CD14-positive monocyte (primary cell): ENCODE results near the gene SLC26A1. TPM values are rescaled to one million over a fixed set of nuclear protein-coding genes. Genes with fewer than 3 reads are reported as not detected.

ENCODE experiments used
- DNase-seq, 3 donors: peaks; one replicate each; pipeline ENCODE4 v3.0.0-alpha.2; 2011 to 2022
- H2AFZ ChIP-seq: 2 replicates; pipeline ENCODE4 v1.6.0; 2012; ENCODE audit warnings: mild to moderate bottlenecking, low read depth, low read length, inconsistent platforms; ENCODE audit not compliant: insufficient read depth, poor library complexity, severe bottlenecking
- H3K27ac ChIP-seq, 2 donors: 1 replicate in 1 of 2; 2 replicates in 1 of 2; pipeline ENCODE4 v1.5.1; 2012 to 2013; ENCODE audit warnings: low read length in 2 of 2, control low read depth in 1 of 2, inconsistent platforms in 1 of 2, low read depth in 1 of 2, mild to moderate bottlenecking in 1 of 2
- H3K27me3 ChIP-seq, 2 donors: one replicate each; pipeline versions ENCODE4 v1.6.0 to v1.6.1; 2011 to 2013; ENCODE audit warnings: low read length in 2 of 2; ENCODE audit not compliant: control insufficient read depth in 2 of 2, insufficient read depth in 2 of 2
- H3K36me3 ChIP-seq, 2 donors: replicated peaks in 1 of 2; 1 replicate in 1 of 2; 2 replicates in 1 of 2; pipeline versions ENCODE4 v1.5.1 to v1.6.1; 2012 to 2013; ENCODE audit warnings: low read length in 2 of 2, control low read depth in 1 of 2, inconsistent platforms in 1 of 2, mild to moderate bottlenecking in 1 of 2; ENCODE audit not compliant: insufficient read depth in 2 of 2, control insufficient read depth in 1 of 2
- H3K4me1 ChIP-seq, 2 donors: 1 replicate in 1 of 2; 2 replicates in 1 of 2; pipeline versions ENCODE4 v1.5.1 to v1.6.1; 2012 to 2013; ENCODE audit warnings: low read length in 2 of 2, control low read depth in 1 of 2, inconsistent platforms in 1 of 2, mild to moderate bottlenecking in 1 of 2, moderate library complexity in 1 of 2; ENCODE audit not compliant: insufficient read depth in 2 of 2, control insufficient read depth in 1 of 2
- H3K4me2 ChIP-seq: replicated peaks from 2 replicates; pipeline ENCODE3; 2012; ENCODE audit warnings: low read length, moderate library complexity, mild to moderate bottlenecking; ENCODE audit not compliant: poor library complexity, severe bottlenecking; ENCODE audit errors: extremely low read depth
- H3K4me3 ChIP-seq, 3 experiments: fragments of 200-600 bp in 1 of 3; sonication (generic) in 1 of 3; replicated peaks in 1 of 3; 1 replicate in 2 of 3; 2 replicates in 1 of 3; pipeline ENCODE4 v1.5.1; 2011 to 2013; ENCODE audit warnings: low read length in 3 of 3, mild to moderate bottlenecking in 3 of 3, control low read depth in 2 of 3, low read depth in 2 of 3, inconsistent platforms in 1 of 3, moderate library complexity in 1 of 3
- H3K79me2 ChIP-seq: 2 replicates; pipeline ENCODE4 v1.6.0; 2012; ENCODE audit warnings: mild to moderate bottlenecking, control low read depth, inconsistent platforms, low read length, moderate library complexity; ENCODE audit not compliant: insufficient read depth
- H3K9ac ChIP-seq: 2 replicates; pipeline ENCODE4 v1.6.0; 2017; ENCODE audit warnings: low read length, mild to moderate bottlenecking; ENCODE audit not compliant: insufficient read depth, poor library complexity, severe bottlenecking
- H3K9me3 ChIP-seq, 2 donors: replicated peaks in 1 of 2; 1 replicate in 1 of 2; 2 replicates in 1 of 2; pipeline versions ENCODE4 v1.5.1 to v1.6.1; 2012 to 2013; ENCODE audit warnings: low read length in 2 of 2, control low read depth in 1 of 2; ENCODE audit not compliant: control insufficient read depth in 1 of 2, insufficient read depth in 1 of 2
- H4K20me1 ChIP-seq: 2 replicates; pipeline ENCODE4 v1.6.0; 2012; ENCODE audit warnings: mild to moderate bottlenecking, low read length, control low read depth, moderate library complexity; ENCODE audit not compliant: insufficient read depth
- H3K27ac Mint-ChIP-seq, 7 donors: one replicate each; pipeline ENCODE4 v1.8.0; 2020; ENCODE audit warnings: mild to moderate bottlenecking in 7 of 7, mixed read lengths in 7 of 7, moderate library complexity in 6 of 7, inconsistent platforms in 2 of 7
- H3K27me3 Mint-ChIP-seq, 3 donors: one replicate each; pipeline ENCODE4 v1.8.0; 2021 to 2022; ENCODE audit warnings: low read depth in 3 of 3, mild to moderate bottlenecking in 3 of 3, mixed read lengths in 3 of 3, moderate library complexity in 3 of 3, inconsistent platforms in 1 of 3
- H3K36me3 Mint-ChIP-seq, 2 donors: one replicate each; pipeline ENCODE4 v1.8.0; 2020; ENCODE audit warnings: mixed read lengths in 2 of 2, inconsistent platforms in 1 of 2, mild to moderate bottlenecking in 1 of 2
- H3K4me1 Mint-ChIP-seq: one replicate; pipeline ENCODE4 v1.8.0; 2020; ENCODE audit warnings: mild to moderate bottlenecking, mixed read lengths
- H3K4me3 Mint-ChIP-seq, 2 donors: one replicate each; pipeline ENCODE4 v1.8.0; 2020; ENCODE audit warnings: mild to moderate bottlenecking in 2 of 2, mixed read lengths in 2 of 2, moderate library complexity in 1 of 2
- H3K9me3 Mint-ChIP-seq, 7 donors: one replicate each; pipeline ENCODE4 v1.8.0; 2020 to 2022; ENCODE audit warnings: mixed read lengths in 7 of 7, mild to moderate bottlenecking in 6 of 7, moderate library complexity in 6 of 7, inconsistent platforms in 2 of 7
- CTCF ChIP-seq: fragments of 200-600 bp; IDR thresholded peaks from one replicate; pipeline ENCODE4 v1.8.0; 2022; ENCODE audit warnings: antibody characterized with exemption, mild to moderate bottlenecking
- WGBS: methylation state at CpG from one replicate; pipeline ENCODE4 v1.1.5; 2013; ENCODE audit warnings: missing lambda C conversion rate; ENCODE audit not compliant: insufficient coverage; 5-methylcytosine and 5-hydroxymethylcytosine counted together
- intact Hi-C, 2 donors: fragments of 100-400 bp; cut with micrococcal nuclease; formaldehyde crosslinking; loops; one replicate each; pipeline versions ENCODE4 v1.15.0 to v1.15.1; 2023
- polyA plus RNA-seq, 3 donors: library from polyadenylated mRNA; depleted of rRNA in 1 of 3; unstranded in 2 of 3; stranded (reverse) in 1 of 3; fragments of 300-500 nt in 2 of 3; fragments of >200 nt in 1 of 3; fragmentation: Illumina TruSeq in 2 of 3; gene quantifications; 1 replicate in 2 of 3; 2 replicates in 1 of 3; pipeline ENCODE4 v1.2.3, GENCODE V29; 2012 to 2021

The SLC26A1 gene
- polyA plus RNA-seq, 3 donors = 0.16 to 0.37 (median 0.18) TPM

GRCh38 chr4:998096-998691, 5.0 kb upstream of the SLC26A1 start:
- 50% methylated on average over 9 of the region's 12 CpGs for WGBS
- no peak overlapping the region for H3K27ac ChIP-seq
- H3K4me1 ChIP-seq = peaks cover 7 to 12% of the 10 kb centered on the region in 2 donors
- Mint-ChIP-seq H3K4me1 (peaks cover 4% of the 10 kb centered on the region), H3K27ac (no peak overlapping the region), H3K4me3 (peak overlapping the region in 1 of 2 donors; percentile 67), H3K27me3 (peaks cover 57 to 71% (median 58%) of the 10 kb centered on the region in 3 donors), H3K9me3 (peaks cover 0 to 26% (median 2%) of the 10 kb centered on the region in 7 donors), H3K36me3 (no peaks in the 10 kb centered on the region)
- no peaks in the 10 kb centered on the region for H3K36me3 ChIP-seq
- H3K4me3 ChIP-seq = no peak overlapping the region
- DNase-seq = no peak
- H4K20me1 ChIP-seq = peaks cover 33% of the 10 kb centered on the region
- intact Hi-C loops = no loop called here
- H3K9ac ChIP-seq = no peak overlapping the region
- peaks cover 20 to 64% of the 10 kb centered on the region in 2 donors for H3K27me3 ChIP-seq
- no peak for TF ChIP-seq CTCF
- H3K79me2 ChIP-seq = no peaks in the 10 kb centered on the region
- no peak overlapping the region for H2AFZ ChIP-seq
- H3K9me3 ChIP-seq = peaks cover 0 to 10% of the 10 kb centered on the region in 2 donors
- H3K4me2 ChIP-seq = no peak overlapping the region

- no peak for DNase-seq
These were observed 4.3 kb upstream of the SLC26A1 start for GRCh38 chr4:997375-998071.

More at GRCh38 chr4:997375-998071, 4.3 kb upstream of the SLC26A1 start:
- peaks cover 0 to 26% (median 2%) of the 10 kb centered on the region in 7 donors for H3K9me3 Mint-ChIP-seq
- H4K20me1 ChIP-seq = peaks cover 35% of the 10 kb centered on the region
- no peak overlapping the region for H2AFZ ChIP-seq
- H3K36me3 ChIP-seq = no peaks in the 10 kb centered on the region
- H3K4me2 ChIP-seq = no peak overlapping the region
- no peaks in the 10 kb centered on the region for H3K79me2 ChIP-seq
- intact Hi-C loops = no loop called here
- H3K27me3 Mint-ChIP-seq = peaks cover 57 to 69% (median 58%) of the 10 kb centered on the region in 3 donors
- peaks cover 7 to 9% of the 10 kb centered on the region in 2 donors for H3K4me1 ChIP-seq
- no peak overlapping the region for H3K4me3 ChIP-seq
- 3% methylated on average over 63 of the region's 68 CpGs for WGBS
- H3K9ac ChIP-seq = no peak overlapping the region
- TF ChIP-seq CTCF = no peak
- H3K4me3 Mint-ChIP-seq = peak overlapping the region in 1 of 2 donors; percentile 67
- no peak overlapping the region for H3K27ac ChIP-seq
- H3K4me1 Mint-ChIP-seq = peaks cover 4% of the 10 kb centered on the region
- peaks cover 20 to 64% of the 10 kb centered on the region in 2 donors for H3K27me3 ChIP-seq
- peaks cover 0 to 10% of the 10 kb centered on the region in 2 donors for H3K9me3 ChIP-seq
- H3K27ac Mint-ChIP-seq = no peak overlapping the region
- no peaks in the 10 kb centered on the region for H3K36me3 Mint-ChIP-seq
